Spleen (tissue), 7 donors: ENCODE data around the gene ATXN1.

Experiments
- CTCF ChIP-seq, 11 experiments: fragments of 200-600 bp in 7 of 11; fragments of 450-650 bp in 4 of 11; sonication (generic) in 4 of 11; IDR thresholded peaks in 8 of 11; conservative IDR thresholded peaks in 3 of 11; 1 replicate in 7 of 11; 2 replicates in 4 of 11; pipeline versions ENCODE4 v1.4.0 to v1.8.0; 2016 to 2021; ENCODE audit warnings: antibody characterized with exemption in 11 of 11, inconsistent platforms in 4 of 11, mild to moderate bottlenecking in 1 of 11
- POLR2A ChIP-seq, 3 donors: fragments of 450-650 bp; IDR thresholded peaks; one replicate each; pipeline ENCODE4 v1.5.1; 2017; ENCODE audit warnings: antibody characterized with exemption in 3 of 3, mild to moderate bottlenecking in 1 of 3
- POLR2AphosphoS5 ChIP-seq, 3 donors: sonication (generic); formaldehyde crosslinking; IDR thresholded peaks; one replicate each; pipeline ENCODE4 v1.5.1; 2017; ENCODE audit warnings: antibody characterized with exemption in 3 of 3
- donor health status: DM: no; HTN: no; CAD: no; lungs with moderate emphysema.
- donor health status: DM: no; HTN: no; CAD: no.
- donor health status: DM: no; HTN: no; CAD: no.

GRCh38 chr6:16591396-16592222 lies 169.7 kb downstream of the ATXN1 start:
- TF ChIP-seq CTCF (IDR thresholded peaks at IDR 0.05 in 8 of 11, conservative IDR thresholded peaks at IDR 0.05 in 3 of 11) (no peak), POLR2A (IDR thresholded peaks at IDR 0.05) (no peak), POLR2AphosphoS5 (IDR thresholded peaks at IDR 0.05) (no peak)
